CD4-positive, alpha-beta T cell treated with Interleukin-6 at 100 ng/mL for 8 hours (primary cell): ENCODE results near the gene WBP2.

Experiments
- DNase-seq: peaks from one replicate; pipeline ENCODE4 v3.0.0-alpha.2; 2020; ENCODE audit warnings: mixed read lengths, low spot score

Gene WBP2

GRCh38 chr17:75827308-75828075 is 27.6 kb downstream of the WBP2 start:
- peak; percentile 62 for DNase-seq

GRCh38 chr17:75826561-75827307 is 28.4 kb downstream of the WBP2 start:
- no peak for DNase-seq

- DNase-seq: no peak
These were observed 29.3 kb downstream of the WBP2 start for GRCh38 chr17:75825748-75826370.

- DNase-seq: no peak
These were observed 30.0 kb downstream of the WBP2 start for GRCh38 chr17:75825149-75825552.

GRCh38 chr17:75824666-75825065 is 30.5 kb downstream of the WBP2 start:
- DNase-seq: no peak

- DNase-seq: no peak
These were observed 31.0 kb downstream of the WBP2 start for GRCh38 chr17:75824050-75824552.

- no peak for DNase-seq
These were observed 31.7 kb downstream of the WBP2 start for GRCh38 chr17:75823257-75824041.

GRCh38 chr17:75822800-75823166 is 32.4 kb downstream of the WBP2 start:
- no peak for DNase-seq

GRCh38 chr17:75822119-75822799 is 32.9 kb downstream of the WBP2 start:
- peak; percentile 47 for DNase-seq

- no peak for DNase-seq
These were observed 33.6 kb downstream of the WBP2 start for GRCh38 chr17:75821552-75821951.

GRCh38 chr17:75820094-75821080 is 34.7 kb downstream of the WBP2 start:
- DNase-seq: no peak

GRCh38 chr17:75819678-75820077 is 35.5 kb downstream of the WBP2 start:
- DNase-seq: no peak

GRCh38 chr17:75819116-75819515 is 36.0 kb downstream of the WBP2 start:
- DNase-seq: no peak

GRCh38 chr17:75818326-75818885 is 36.7 kb downstream of the WBP2 start:
- no peak for DNase-seq

- no peak for DNase-seq
These were observed 37.6 kb downstream of the WBP2 start for GRCh38 chr17:75817571-75817970.

- DNase-seq: no peak
These were observed 38.4 kb downstream of the WBP2 start for GRCh38 chr17:75816693-75817092.

GRCh38 chr17:75815399-75815798 is 39.7 kb downstream of the WBP2 start:
- no peak for DNase-seq

- no peak for DNase-seq
These were observed 40.2 kb downstream of the WBP2 start for GRCh38 chr17:75814900-75815373.

- no peak for DNase-seq
These were observed 41.1 kb downstream of the WBP2 start for GRCh38 chr17:75814021-75814395.
